Measurements from ENCODE around the gene KCNH1.

KCNH1 gene

DNA sequence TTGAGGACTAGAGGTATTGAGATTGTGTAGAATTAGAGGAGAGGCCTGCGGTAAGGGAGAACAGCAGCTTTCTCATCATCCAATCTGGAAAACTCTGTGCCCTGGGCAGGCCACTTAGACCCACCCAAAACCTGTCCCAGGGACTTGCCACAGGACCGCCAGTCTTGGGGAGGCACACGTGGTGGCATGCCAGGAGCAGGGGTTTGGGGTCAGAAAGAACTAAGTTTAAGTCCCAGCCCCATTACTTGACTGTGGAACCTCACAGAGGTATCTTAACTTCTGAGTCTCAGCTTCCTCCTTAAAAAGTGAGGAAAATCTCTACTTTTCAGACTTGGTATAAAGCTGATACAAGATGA is 448.7 kb downstream of the KCNH1 start:
- POLR2A ChIA-PET = no interaction called here
- H3K36me3 ChIP-seq (ENCODE audit: control insufficient read depth in 2 of 2, insufficient read depth in 1 of 2, low read length in 2 of 2) = no peaks in the 10 kb centered on the region
- H3K4me1 ChIP-seq (ENCODE audit: control insufficient read depth, insufficient read depth, low read length) = no peaks in the 10 kb centered on the region
- H3K9me3 ChIP-seq (ENCODE audit: control insufficient read depth, insufficient read depth, low read depth, low read length) = no peaks in the 10 kb centered on the region
- H3K4me3 ChIP-seq (ENCODE audit: low read depth, low read length) = no peak overlapping the region
- H3K27ac ChIP-seq (ENCODE audit: extremely low read depth, low read depth, low read length) = no peak overlapping the region
- CTCF ChIA-PET = interaction anchor here (0.6 kb wide), 1 partner anchor 450 kb away, joined by 3 read pairs; no protein-coding TSS in a partner anchor
- TF ChIP-seq, protein P1, sequence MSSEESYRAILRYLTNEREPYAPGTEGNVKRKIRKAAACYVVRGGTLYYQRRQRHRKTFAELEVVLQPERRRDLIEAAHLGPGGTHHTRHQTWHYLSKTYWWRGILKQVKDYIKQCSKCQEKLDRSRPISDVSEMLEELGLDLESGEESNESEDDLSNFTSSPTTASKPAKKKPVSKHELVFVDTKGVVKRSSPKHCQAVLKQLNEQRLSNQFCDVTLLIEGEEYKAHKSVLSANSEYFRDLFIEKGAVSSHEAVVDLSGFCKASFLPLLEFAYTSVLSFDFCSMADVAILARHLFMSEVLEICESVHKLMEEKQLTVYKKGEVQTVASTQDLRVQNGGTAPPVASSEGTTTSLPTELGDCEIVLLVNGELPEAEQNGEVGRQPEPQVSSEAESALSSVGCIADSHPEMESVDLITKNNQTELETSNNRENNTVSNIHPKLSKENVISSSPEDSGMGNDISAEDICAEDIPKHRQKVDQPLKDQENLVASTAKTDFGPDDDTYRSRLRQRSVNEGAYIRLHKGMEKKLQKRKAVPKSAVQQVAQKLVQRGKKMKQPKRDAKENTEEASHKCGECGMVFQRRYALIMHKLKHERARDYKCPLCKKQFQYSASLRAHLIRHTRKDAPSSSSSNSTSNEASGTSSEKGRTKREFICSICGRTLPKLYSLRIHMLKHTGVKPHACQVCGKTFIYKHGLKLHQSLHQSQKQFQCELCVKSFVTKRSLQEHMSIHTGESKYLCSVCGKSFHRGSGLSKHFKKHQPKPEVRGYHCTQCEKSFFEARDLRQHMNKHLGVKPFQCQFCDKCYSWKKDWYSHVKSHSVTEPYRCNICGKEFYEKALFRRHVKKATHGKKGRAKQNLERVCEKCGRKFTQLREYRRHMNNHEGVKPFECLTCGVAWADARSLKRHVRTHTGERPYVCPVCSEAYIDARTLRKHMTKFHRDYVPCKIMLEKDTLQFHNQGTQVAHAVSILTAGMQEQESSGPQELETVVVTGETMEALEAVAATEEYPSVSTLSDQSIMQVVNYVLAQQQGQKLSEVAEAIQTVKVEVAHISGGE (tag by site-specific recombination; conservative IDR thresholded peaks at IDR 0.05; ENCODE audit: low read depth) = no peak
- TF ChIP-seq ZEB2 (tag by site-specific recombination; IDR thresholded peaks at IDR 0.05) (no peak), ZBTB48 (tag by site-specific recombination; IDR thresholded peaks at IDR 0.05) (no peak), RBAK (tag by site-specific recombination; IDR thresholded peaks at IDR 0.05) (no peak), ZNF350 (tag by site-specific recombination; IDR thresholded peaks at IDR 0.05) (no peak), SP2 (tag by site-specific recombination; IDR thresholded peaks at IDR 0.05) (no peak), GLIS2 (tag by site-specific recombination; IDR thresholded peaks at IDR 0.05) (no peak)

DNA sequence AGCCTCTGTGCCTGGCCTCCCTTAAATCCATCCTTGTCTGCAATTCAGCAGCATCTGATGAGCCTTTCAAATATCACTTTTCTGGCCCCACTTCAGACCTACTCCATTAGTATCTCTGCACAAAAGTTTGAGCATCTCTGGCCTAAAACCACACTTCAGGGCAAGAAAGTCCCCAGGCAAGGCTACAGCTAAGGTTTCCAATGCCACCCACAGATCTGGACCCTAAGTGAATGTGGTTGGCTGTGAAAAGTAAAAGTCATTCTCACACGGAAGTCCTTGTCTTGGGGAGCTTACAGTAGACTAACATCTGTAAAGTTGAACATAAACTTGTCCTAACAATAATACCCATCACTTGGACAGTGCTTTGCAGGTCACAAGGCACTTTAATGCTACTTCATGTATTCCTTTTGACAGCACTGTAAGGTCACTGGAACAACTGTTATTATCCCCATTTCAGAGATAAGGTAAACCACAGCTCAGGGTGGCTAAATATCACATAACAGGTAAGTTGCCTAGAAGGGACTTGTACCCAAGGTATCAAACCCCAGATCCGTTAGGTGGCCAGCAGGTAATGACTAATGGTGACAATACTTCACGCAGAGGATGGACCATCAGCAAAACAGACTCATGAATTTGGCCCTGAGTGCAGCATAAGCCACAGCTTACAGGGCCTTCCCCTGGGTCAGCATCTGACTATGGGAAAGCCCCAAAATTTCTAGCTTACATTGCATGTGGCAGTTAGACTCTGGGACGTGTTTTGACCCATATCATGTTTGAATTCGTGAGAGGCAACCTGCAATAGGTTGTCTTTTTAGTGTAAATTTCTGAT is 449.3 kb downstream of the KCNH1 start:
- POLR2A ChIA-PET = no interaction called here
- Histone ChIP-seq H3K9me3 (ENCODE audit: control insufficient read depth, insufficient read depth, low read depth, low read length) (no peaks in the 10 kb centered on the region), H3K4me3 (ENCODE audit: low read depth, low read length) (no peak overlapping the region), H3K4me1 (ENCODE audit: control insufficient read depth, insufficient read depth, low read length) (no peaks in the 10 kb centered on the region), H3K27ac (ENCODE audit: extremely low read depth, low read depth, low read length) (no peak overlapping the region), H3K36me3 (ENCODE audit: control insufficient read depth in 2 of 2, insufficient read depth in 1 of 2, low read length in 2 of 2) (no peaks in the 10 kb centered on the region)
- TF ChIP-seq ZBTB8A (tag by site-specific recombination; IDR thresholded peaks at IDR 0.05) (no peak), ZNF391 (tag by site-specific recombination; IDR thresholded peaks at IDR 0.05; ENCODE audit: borderline replicate concordance, low read depth) (no peak), ZNF341 (tag by site-specific recombination; IDR thresholded peaks at IDR 0.05; ENCODE audit: low read depth) (no peak), MZF1 (tag by site-specific recombination; IDR thresholded peaks at IDR 0.05; ENCODE audit: borderline replicate concordance) (no peak)
- TF ChIP-seq, protein P2, sequence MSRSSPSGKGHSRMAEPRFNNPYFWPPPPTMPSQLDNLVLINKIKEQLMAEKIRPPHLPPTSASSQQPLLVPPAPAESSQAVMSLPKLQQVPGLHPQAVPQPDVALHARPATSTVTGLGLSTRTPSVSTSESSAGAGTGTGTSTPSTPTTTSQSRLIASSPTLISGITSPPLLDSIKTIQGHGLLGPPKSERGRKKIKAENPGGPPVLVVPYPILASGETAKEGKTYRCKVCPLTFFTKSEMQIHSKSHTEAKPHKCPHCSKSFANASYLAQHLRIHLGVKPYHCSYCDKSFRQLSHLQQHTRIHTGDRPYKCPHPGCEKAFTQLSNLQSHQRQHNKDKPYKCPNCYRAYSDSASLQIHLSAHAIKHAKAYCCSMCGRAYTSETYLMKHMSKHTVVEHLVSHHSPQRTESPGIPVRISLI (tag by site-specific recombination; IDR thresholded peaks at IDR 0.05) = no peak
- CTCF ChIA-PET = interaction anchor here (0.6 kb wide), 2 partner anchors 28 to 451 kb away, joined by 3 read pairs; no protein-coding TSS in a partner anchor

DNA sequence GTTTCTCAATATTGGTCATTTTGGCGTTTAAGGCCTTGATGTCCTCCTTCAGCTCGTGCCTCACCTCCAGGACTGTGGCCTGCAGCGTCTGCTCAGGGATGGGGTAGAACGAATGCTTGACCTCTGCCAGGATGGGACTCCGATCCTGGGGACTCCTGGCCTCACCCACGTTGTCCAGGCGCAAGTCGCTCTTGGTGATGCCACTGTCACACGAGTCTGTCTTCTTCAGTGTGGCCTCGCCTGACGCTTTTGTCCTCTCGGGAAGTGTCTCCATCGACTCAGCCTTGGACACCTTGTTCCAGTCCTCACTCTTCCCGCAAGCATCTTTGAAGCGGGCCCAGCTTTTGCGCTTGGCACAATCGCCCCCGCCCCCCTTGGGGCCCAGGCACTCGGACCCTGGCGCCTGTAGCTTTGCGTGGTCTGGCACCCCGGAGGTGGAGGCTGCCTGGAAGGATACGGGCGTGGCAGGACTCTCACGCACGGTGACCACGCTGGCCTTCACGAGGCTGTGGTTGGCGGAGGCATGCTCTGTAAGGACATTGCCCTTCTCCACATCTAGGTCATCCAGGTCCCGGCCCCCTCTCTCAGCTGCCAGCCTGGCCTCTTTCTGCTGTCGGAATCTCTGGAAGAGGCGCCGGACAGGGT is 450.4 kb downstream of the KCNH1 start:
- Histone ChIP-seq H3K27ac (ENCODE audit: extremely low read depth, low read depth, low read length) (no peak overlapping the region), H3K36me3 (ENCODE audit: control insufficient read depth in 2 of 2, insufficient read depth in 1 of 2, low read length in 2 of 2) (no peaks in the 10 kb centered on the region), H3K4me1 (ENCODE audit: control insufficient read depth, insufficient read depth, low read length) (no peaks in the 10 kb centered on the region), H3K9me3 (ENCODE audit: control insufficient read depth, insufficient read depth, low read depth, low read length) (no peaks in the 10 kb centered on the region), H3K4me3 (ENCODE audit: low read depth, low read length) (no peak overlapping the region)
- TF ChIP-seq ZIC2 (tag by site-specific recombination; IDR thresholded peaks at IDR 0.05) (no peak), TRIM28 (IDR thresholded peaks at IDR 0.05; ENCODE audit: borderline replicate concordance, low read length) (no peak)
- CTCF ChIA-PET = no interaction called here
- POLR2A ChIA-PET = no interaction called here

Data from HEK293 (cell line).